Posterior cingulate gyrus (tissue), 11 donors: ENCODE results near the gene NSUN7.

ENCODE experiments used
- DNase-seq, 10 donors: peaks; one replicate each; pipeline versions ENCODE4 v3.0.0 to v3.0.0-alpha.2; 2020 to 2021; ENCODE audit warnings: mixed read lengths in 3 of 10
- intact Hi-C: fragments of 100-400 bp; cut with DNase I; formaldehyde crosslinking; loops from one replicate; pipeline ENCODE4 v1.15.1; 2023

NSUN7 gene

GRCh38 chr4:40731792-40732245 is 17.9 kb upstream of the NSUN7 start:
- DNase-seq: peak in 1 of 10 donors; percentile 10
- intact Hi-C loops: loop anchor here (10.0 kb wide), 1 partner anchor 113 kb away; no protein-coding TSS in a partner anchor

GRCh38 chr4:40733752-40734151 is 16.0 kb upstream of the NSUN7 start:
- intact Hi-C loops: loop anchor here (10.0 kb wide), 1 partner anchor 111 kb away; no protein-coding TSS in a partner anchor
- DNase-seq: peak in 1 of 10 donors; percentile 61

GRCh38 chr4:40734497-40734896 is 15.3 kb upstream of the NSUN7 start:
- DNase-seq: no peak
- intact Hi-C loops: loop anchor here (10.0 kb wide), 1 partner anchor 110 kb away; no protein-coding TSS in a partner anchor

- DNase-seq: no peak
- intact Hi-C loops: loop anchor here (2.0 to 10.0 kb wide), 4 partner anchors 108 to 480 kb away; no protein-coding TSS in a partner anchor
Observed at GRCh38 chr4:40736910-40737309, 12.8 kb upstream of the NSUN7 start.

- DNase-seq: no peak
- intact Hi-C loops: loop anchor here (2.0 to 10.0 kb wide), 4 partner anchors 107 to 479 kb away; no protein-coding TSS in a partner anchor
Observed at GRCh38 chr4:40737879-40738278, 11.9 kb upstream of the NSUN7 start.

GRCh38 chr4:40739347-40739746 is 10.4 kb upstream of the NSUN7 start:
- DNase-seq: no peak
- intact Hi-C loops: loop anchor here (5.0 to 10.0 kb wide), 2 partner anchors 105 to 478 kb away; no protein-coding TSS in a partner anchor

- intact Hi-C loops: no loop called here
- no peak for DNase-seq
Observed at GRCh38 chr4:40744218-40744617, 5.5 kb upstream of the NSUN7 start.

GRCh38 chr4:40745285-40745984 is 4.3 kb upstream of the NSUN7 start:
- intact Hi-C loops: no loop called here
- no peak for DNase-seq

GRCh38 chr4:40747207-40747835 is 2.4 kb upstream of the NSUN7 start:
- DNase-seq: no peak
- intact Hi-C loops: no loop called here

- DNase-seq: peak in 1 of 10 donors; percentile 73
- intact Hi-C loops: no loop called here
Observed at GRCh38 chr4:40750461-40751258, 905 bp downstream of the NSUN7 start.

GRCh38 chr4:40755616-40756015 is 5.9 kb downstream of the NSUN7 start:
- DNase-seq: no peak
- intact Hi-C loops: no loop called here

GRCh38 chr4:40763228-40763716 is 13.5 kb downstream of the NSUN7 start:
- intact Hi-C loops: no loop called here
- no peak for DNase-seq

- intact Hi-C loops: no loop called here
- no peak for DNase-seq
Observed at GRCh38 chr4:40769266-40769665, 19.5 kb downstream of the NSUN7 start.

GRCh38 chr4:40778090-40778489 is 28.3 kb downstream of the NSUN7 start:
- intact Hi-C loops: no loop called here
- no peak for DNase-seq

GRCh38 chr4:40782876-40783275 is 33.1 kb downstream of the NSUN7 start:
- intact Hi-C loops: no loop called here
- DNase-seq: no peak

- DNase-seq: peak in 1 of 10 donors; percentile 76
- intact Hi-C loops: no loop called here
Observed at GRCh38 chr4:40785727-40786126, 36.0 kb downstream of the NSUN7 start.

GRCh38 chr4:40788331-40788730 is 38.6 kb downstream of the NSUN7 start:
- intact Hi-C loops: no loop called here
- no peak for DNase-seq

- DNase-seq: no peak
- intact Hi-C loops: no loop called here
Observed at GRCh38 chr4:40789031-40789430, 39.3 kb downstream of the NSUN7 start.

GRCh38 chr4:40789771-40790170 is 40.0 kb downstream of the NSUN7 start:
- intact Hi-C loops: no loop called here
- DNase-seq: no peak

GRCh38 chr4:40800064-40800463 is 50.3 kb downstream of the NSUN7 start:
- no peak for DNase-seq
- intact Hi-C loops: no loop called here

GRCh38 chr4:40804598-40804997 is 54.8 kb downstream of the NSUN7 start:
- no peak for DNase-seq
- intact Hi-C loops: no loop called here
